ENCODE data around the gene OXSR1. TPM values are rescaled to one million over a fixed set of nuclear protein-coding genes. Genes with fewer than 3 reads are reported as not detected.

The OXSR1 gene
- total RNA-seq, 4 donors from 2014 or later: 27.0 to 46.7 (median 32.9) TPM

GRCh38 chr3:38128303-38128655 is 37.1 kb upstream of the OXSR1 start:
- TF ChIP-seq POLR2A (IDR thresholded peaks at IDR 0.05; ENCODE audit: low read depth): no peak
- Histone ChIP-seq H3K9me3 (no peaks in the 10 kb centered on the region), H3K27ac (replicated peaks in 1 of 4) (no peak overlapping the region), H3K4me1 (peaks cover 0 to 24% (median 7%) of the 10 kb centered on the region in 4 donors), H3K36me3 (peaks cover 50 to 100% (median 97%) of the 10 kb centered on the region in 4 donors), H3K4me3 (no peak overlapping the region), H3K27me3 (no peaks in the 10 kb centered on the region)
- intact Hi-C loops (cut with DNase I): no loop called here
- 100% methylated on average over 1 of the region's 1 CpG for WGBS
- no peak for DNase-seq (ENCODE audit: extremely low spot score)

- Histone ChIP-seq H3K36me3 (peaks cover 49 to 100% (median 99%) of the 10 kb centered on the region in 4 donors), H3K4me1 (peaks cover 0 to 24% (median 10%) of the 10 kb centered on the region in 4 donors), H3K27me3 (no peaks in the 10 kb centered on the region), H3K9me3 (no peaks in the 10 kb centered on the region), H3K27ac (replicated peaks in 1 of 4) (no peak overlapping the region), H3K4me3 (no peak overlapping the region)
- WGBS: 90% methylated on average over 3 of the region's 5 CpGs
- DNase-seq (ENCODE audit: extremely low spot score): no peak
- TF ChIP-seq EP300 (IDR thresholded peaks at IDR 0.05): no peak
- no peak for TF ChIP-seq CTCF (IDR thresholded peaks at IDR 0.05)
- no peak for TF ChIP-seq POLR2AphosphoS5 (IDR thresholded peaks at IDR 0.05)
- no peak for TF ChIP-seq POLR2A (IDR thresholded peaks at IDR 0.05; ENCODE audit: low read depth)
- intact Hi-C loops (cut with DNase I): no loop called here
Observed at GRCh38 chr3:38129058-38129457, 36.3 kb upstream of the OXSR1 start.

- no peaks in the 10 kb centered on the region for H3K27me3 ChIP-seq
- H3K36me3 ChIP-seq: peaks cover 45 to 95% (median 93%) of the 10 kb centered on the region in 4 donors
- H3K27ac ChIP-seq (replicated peaks in 1 of 4): no peak overlapping the region
- peaks cover 11 to 36% (median 21%) of the 10 kb centered on the region in 4 donors for H3K4me1 ChIP-seq
- no peaks in the 10 kb centered on the region for H3K9me3 ChIP-seq
- H3K4me3 ChIP-seq: no peak overlapping the region
- DNase-seq (ENCODE audit: extremely low spot score): no peak
- WGBS: 73% methylated on average over 1 of the region's 3 CpGs
- no peak for TF ChIP-seq CTCF (IDR thresholded peaks at IDR 0.05)
- no peak for TF ChIP-seq POLR2A (IDR thresholded peaks at IDR 0.05; ENCODE audit: low read depth)
- TF ChIP-seq EP300 (IDR thresholded peaks at IDR 0.05): no peak
- no peak for TF ChIP-seq POLR2AphosphoS5 (IDR thresholded peaks at IDR 0.05)
- intact Hi-C loops (cut with DNase I): no loop called here
Observed at GRCh38 chr3:38130631-38131065, 34.7 kb upstream of the OXSR1 start.

- Histone ChIP-seq H3K4me3 (no peak overlapping the region), H3K27ac (replicated peaks in 1 of 4) (no peak overlapping the region), H3K36me3 (peaks cover 34 to 84% (median 82%) of the 10 kb centered on the region in 4 donors), H3K4me1 (peaks cover 17 to 43% (median 27%) of the 10 kb centered on the region in 4 donors), H3K27me3 (no peaks in the 10 kb centered on the region), H3K9me3 (no peaks in the 10 kb centered on the region)
- intact Hi-C loops (cut with DNase I): no loop called here
- WGBS: 68% methylated on average over 5 of the region's 6 CpGs
- DNase-seq (ENCODE audit: extremely low spot score): no peak
- TF ChIP-seq EP300 (IDR thresholded peaks at IDR 0.05): no peak
- peak in 2 of 3 experiments; percentile 12 to 23 for TF ChIP-seq CTCF (IDR thresholded peaks at IDR 0.05)
- TF ChIP-seq POLR2AphosphoS5 (IDR thresholded peaks at IDR 0.05): no peak
- TF ChIP-seq POLR2A (IDR thresholded peaks at IDR 0.05; ENCODE audit: low read depth): no peak
Observed at GRCh38 chr3:38131621-38132369, 33.5 kb upstream of the OXSR1 start.

GRCh38 chr3:38133209-38133556 is 32.2 kb upstream of the OXSR1 start:
- TF ChIP-seq EP300 (IDR thresholded peaks at IDR 0.05) (no peak), POLR2A (IDR thresholded peaks at IDR 0.05; ENCODE audit: low read depth) (no peak), CTCF (IDR thresholded peaks at IDR 0.05) (no peak), POLR2AphosphoS5 (IDR thresholded peaks at IDR 0.05) (no peak)
- 93% methylated on average over 3 of the region's 3 CpGs for WGBS
- peaks cover 22 to 70% (median 68%) of the 10 kb centered on the region in 4 donors for H3K36me3 ChIP-seq
- no peaks in the 10 kb centered on the region for H3K9me3 ChIP-seq
- no peak for DNase-seq (ENCODE audit: extremely low spot score)
- H3K27ac ChIP-seq (replicated peaks in 1 of 4): no peak overlapping the region
- H3K27me3 ChIP-seq: no peaks in the 10 kb centered on the region
- peaks cover 24 to 46% (median 32%) of the 10 kb centered on the region in 4 donors for H3K4me1 ChIP-seq
- no peak overlapping the region for H3K4me3 ChIP-seq
- intact Hi-C loops (cut with DNase I): no loop called here

All from esophagus muscularis mucosa (tissue), 4 donors.